Panc1 (cell line): ENCODE results near the gene DPM3.

Source experiments
- CTCF ChIP-seq: fragments of 450-650 bp; IDR thresholded peaks from 2 replicates; pipeline ENCODE4 v1.5.1; 2017; ENCODE audit warnings: mild to moderate bottlenecking
- POLR2AphosphoS5 ChIP-seq: IDR thresholded peaks from 2 replicates; pipeline ENCODE4 v1.6.1; 2012; ENCODE audit warnings: mild to moderate bottlenecking, low read depth, low read length, moderate library complexity

GRCh38 chr1:155175281-155175926 lies 35.1 kb upstream of the DPM3 start:
- TF ChIP-seq CTCF (no peak), POLR2AphosphoS5 (no peak)
